Calu3 (cell line): ENCODE measurements around the gene TLCD3A. TPM values are rescaled to one million over a fixed set of nuclear protein-coding genes. Genes with fewer than 3 reads are reported as not detected.

ENCODE experiments used
- BruUV-seq: library from RNA; stranded (reverse); fragments of 400-500 nt; replicated peaks from 2 replicates; lab custom pipeline; 2021; lab: Mats Ljungman, UMichigan
- CTCF ChIA-PET: fragments of 300-600 bp; sonication (Branson Sonifier 250); formaldehyde crosslinking; loops from one replicate; lab custom pipeline; 2022; ENCODE audit warnings: antibody characterized with exemption; lab: Charles Lee
- DNase-seq: peaks from one replicate; pipeline ENCODE4 v3.0.0; 2022
- H3K27ac Mint-ChIP-seq: one replicate; pipeline ENCODE4 v1.8.0; 2022; ENCODE audit warnings: mixed read lengths; ENCODE audit not compliant: unreplicated experiment
- H3K27me3 Mint-ChIP-seq: one replicate; pipeline ENCODE4 v1.8.0; 2022; ENCODE audit warnings: mixed read lengths; ENCODE audit not compliant: unreplicated experiment
- H3K36me3 Mint-ChIP-seq: one replicate; pipeline ENCODE4 v1.8.0; 2022; ENCODE audit warnings: mild to moderate bottlenecking, moderate library complexity, mixed read lengths; ENCODE audit not compliant: insufficient read depth, unreplicated experiment
- H3K4me1 Mint-ChIP-seq: one replicate; pipeline ENCODE4 v1.8.0; 2022; ENCODE audit warnings: mild to moderate bottlenecking, low read depth, mixed read lengths; ENCODE audit not compliant: unreplicated experiment
- H3K4me3 Mint-ChIP-seq: one replicate; pipeline ENCODE4 v1.8.0; 2022; ENCODE audit warnings: mild to moderate bottlenecking, low read depth, moderate library complexity, mixed read lengths; ENCODE audit not compliant: unreplicated experiment
- H3K9me3 Mint-ChIP-seq: one replicate; pipeline ENCODE4 v1.8.0; 2022; ENCODE audit warnings: low read depth, mixed read lengths; ENCODE audit not compliant: unreplicated experiment
- CTCF ChIP-seq: fragments of 200-600 bp; IDR thresholded peaks from one replicate; pipeline ENCODE4 v1.8.0; 2022; ENCODE audit warnings: antibody characterized with exemption; ENCODE audit not compliant: unreplicated experiment
- intact Hi-C: fragments of 100-400 bp; cut with micrococcal nuclease; formaldehyde crosslinking; loops from one replicate; pipeline ENCODE4 v1.10.0; 2022; ENCODE audit not compliant: unreplicated experiment
- total RNA-seq: library from RNA; stranded (reverse); gene quantifications from 2 replicates; pipeline ENCODE4 v1.2.3, GENCODE V29; 2022

The TLCD3A gene
- total RNA-seq, 1 experiment from 2014 or later: 20.3 TPM

- BruUV-seq: no TSS peak
- H3K36me3 Mint-ChIP-seq: peaks cover 10% of the 10 kb centered on the region
- H3K9me3 Mint-ChIP-seq: no peaks in the 10 kb centered on the region
- no peaks in the 10 kb centered on the region for H3K27me3 Mint-ChIP-seq
- no peak overlapping the region for H3K4me3 Mint-ChIP-seq
- DNase-seq: no peak
- TF ChIP-seq CTCF: no peak
- no peaks in the 10 kb centered on the region for H3K4me1 Mint-ChIP-seq
- intact Hi-C loops: no loop called here
- H3K27ac Mint-ChIP-seq: no peak overlapping the region
- CTCF ChIA-PET: no interaction called here
Observed at GRCh38 chr17:705011-705410, 27.4 kb upstream of the TLCD3A start.

- Mint-ChIP-seq H3K9me3 (no peaks in the 10 kb centered on the region), H3K4me1 (no peaks in the 10 kb centered on the region), H3K27ac (no peak overlapping the region), H3K36me3 (peaks cover 13% of the 10 kb centered on the region), H3K27me3 (no peaks in the 10 kb centered on the region), H3K4me3 (no peak overlapping the region)
- DNase-seq: no peak
- CTCF ChIA-PET: no interaction called here
- no TSS peak for BruUV-seq
- TF ChIP-seq CTCF: no peak
- intact Hi-C loops: no loop called here
Observed at GRCh38 chr17:705863-706262, 26.5 kb upstream of the TLCD3A start.

- Mint-ChIP-seq H3K4me3 (no peak overlapping the region), H3K4me1 (no peaks in the 10 kb centered on the region), H3K9me3 (no peaks in the 10 kb centered on the region), H3K27me3 (no peaks in the 10 kb centered on the region), H3K27ac (no peak overlapping the region), H3K36me3 (peaks cover 13% of the 10 kb centered on the region)
- BruUV-seq: no TSS peak
- intact Hi-C loops: no loop called here
- CTCF ChIA-PET: no interaction called here
- no peak for TF ChIP-seq CTCF
- DNase-seq: no peak
Observed at GRCh38 chr17:708132-708531, 24.3 kb upstream of the TLCD3A start.

- Mint-ChIP-seq H3K9me3 (no peaks in the 10 kb centered on the region), H3K36me3 (peaks cover 35% of the 10 kb centered on the region), H3K27me3 (no peaks in the 10 kb centered on the region), H3K4me3 (no peak overlapping the region), H3K27ac (no peak overlapping the region), H3K4me1 (no peaks in the 10 kb centered on the region)
- no peak for TF ChIP-seq CTCF
- no TSS peak for BruUV-seq
- intact Hi-C loops: no loop called here
- no peak for DNase-seq
- CTCF ChIA-PET: no interaction called here
Observed at GRCh38 chr17:718075-718474, 14.3 kb upstream of the TLCD3A start.
